Fibroblast of villous mesenchyme (primary cell): ENCODE data around the gene YAF2. TPM values are rescaled to one million over a fixed set of nuclear protein-coding genes. Genes with fewer than 3 reads are reported as not detected.
A peak's percentile ranks its signal among the peaks of the same experiment; 100 is the strongest.

ENCODE experiments used
- DNase-seq: peaks from one replicate; pipeline ENCODE4 v3.0.0-alpha.2; 2010; ENCODE audit warnings: low read depth
- H3K4me3 ChIP-seq: 2 replicates; pipeline ENCODE4 v1.5.1; 2011; ENCODE audit warnings: low read depth, mild to moderate bottlenecking, low read length
- CTCF ChIP-seq: IDR thresholded peaks from 2 replicates; pipeline ENCODE4 v1.5.1; 2012; ENCODE audit warnings: low read depth, mild to moderate bottlenecking, low read length; ENCODE audit not compliant: insufficient read depth
- total RNA-seq: library from RNA; depleted of rRNA; stranded (reverse); fragments of >200 nt; gene quantifications from 2 replicates; pipeline ENCODE4 v1.2.3, GENCODE V29; 2012

YAF2 gene
- total RNA-seq, 1 donor, result 20.7 TPM

GRCh38 chr12:42186793-42187192 is 51.3 kb downstream of the YAF2 start:
- no peak overlapping the region for H3K4me3 ChIP-seq
- TF ChIP-seq CTCF, result no peak
- no peak for DNase-seq

GRCh38 chr12:42182394-42182793 is 55.7 kb downstream of the YAF2 start:
- TF ChIP-seq CTCF, result no peak
- no peak for DNase-seq
- H3K4me3 ChIP-seq, result no peak overlapping the region

- H3K4me3 ChIP-seq, result no peak overlapping the region
- no peak for TF ChIP-seq CTCF
- DNase-seq, result peak; percentile 66
Measured at GRCh38 chr12:42180990-42181596, 57.0 kb downstream of the YAF2 start.

GRCh38 chr12:42178101-42178500 is 59.9 kb downstream of the YAF2 start:
- no peak for DNase-seq
- no peak for TF ChIP-seq CTCF
- no peak overlapping the region for H3K4me3 ChIP-seq

GRCh38 chr12:42174978-42175377 is 63.1 kb downstream of the YAF2 start:
- H3K4me3 ChIP-seq, result no peak overlapping the region
- no peak for TF ChIP-seq CTCF
- no peak for DNase-seq

- TF ChIP-seq CTCF, result no peak
- DNase-seq, result no peak
- no peak overlapping the region for H3K4me3 ChIP-seq
Measured at GRCh38 chr12:42173961-42174521, 64.0 kb downstream of the YAF2 start.
